GM08714 (cell line): ENCODE results near the gene CHEK2.
A peak's percentile ranks its signal among the peaks of the same experiment; 100 is the strongest.
"Not testable (repeated sequence)": the region's sequence is repeated elsewhere in the genome, so short reads cannot be mapped to it uniquely, and the experiment has no call there.

Source experiments
- H3K4me3 ChIP-seq: fragments of 200-500 bp; sonication (Bioruptor generic); 2 replicates; pipeline ENCODE4 v1.5.1; 2014; ENCODE audit warnings: mild to moderate bottlenecking, low read length, inconsistent platforms
- ZNF274 ChIP-seq: IDR thresholded peaks from 2 replicates; pipeline ENCODE4 v1.6.1; 2012; ENCODE audit warnings: mild to moderate bottlenecking, low read depth, low read length

The CHEK2 gene

DNA sequence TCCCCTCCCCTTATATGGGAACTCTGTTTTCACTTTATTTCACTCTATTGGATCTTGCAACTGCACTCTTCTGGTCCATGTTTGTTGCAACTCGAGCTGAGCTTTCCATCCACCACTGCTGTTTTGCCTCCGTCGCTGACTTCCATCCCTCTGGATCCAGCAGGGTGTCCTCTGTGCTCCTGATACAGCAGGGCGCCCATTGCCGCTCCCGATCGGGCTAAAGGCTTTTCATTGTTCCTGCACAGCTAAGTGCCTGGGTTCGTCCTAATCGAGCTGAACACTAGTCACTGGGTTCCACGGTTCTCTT lies 19.8 kb upstream of the CHEK2 start:
- H3K4me3 ChIP-seq: no peak overlapping the region
- TF ChIP-seq ZNF274: no peak

DNA sequence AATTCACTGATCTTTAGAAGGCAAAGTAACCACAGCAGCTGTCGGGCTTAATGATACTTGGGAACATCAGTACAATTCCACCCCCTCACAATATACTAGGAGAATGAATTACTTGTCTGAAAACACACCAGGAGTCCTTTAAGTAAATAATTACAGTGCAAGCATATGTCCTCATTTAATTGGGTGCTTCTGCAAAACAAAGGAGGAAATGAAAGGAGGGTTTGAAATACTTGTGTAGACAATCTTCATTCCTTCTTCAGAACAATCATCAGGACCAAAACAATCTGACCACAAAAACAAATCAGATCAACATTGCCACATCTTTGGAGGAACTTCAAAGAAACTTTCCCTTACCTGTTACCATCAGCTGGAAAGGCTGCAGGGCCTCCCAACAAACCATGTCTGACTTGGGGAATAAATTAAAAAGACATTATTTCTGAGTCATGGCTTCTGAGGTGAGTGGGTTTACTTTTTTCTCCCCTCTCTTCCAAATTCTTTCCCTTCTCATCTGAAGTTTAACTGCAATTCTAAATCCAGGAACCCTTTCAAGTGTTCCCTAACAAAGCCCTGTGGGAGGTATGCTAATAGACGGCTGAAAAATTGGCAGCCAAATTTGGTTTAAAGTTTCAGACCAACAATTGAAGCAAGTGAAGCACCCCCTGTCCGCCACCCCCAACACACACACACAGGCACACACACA lies 18.4 kb upstream of the CHEK2 start:
- no peak overlapping the region for H3K4me3 ChIP-seq
- no peak for TF ChIP-seq ZNF274

DNA sequence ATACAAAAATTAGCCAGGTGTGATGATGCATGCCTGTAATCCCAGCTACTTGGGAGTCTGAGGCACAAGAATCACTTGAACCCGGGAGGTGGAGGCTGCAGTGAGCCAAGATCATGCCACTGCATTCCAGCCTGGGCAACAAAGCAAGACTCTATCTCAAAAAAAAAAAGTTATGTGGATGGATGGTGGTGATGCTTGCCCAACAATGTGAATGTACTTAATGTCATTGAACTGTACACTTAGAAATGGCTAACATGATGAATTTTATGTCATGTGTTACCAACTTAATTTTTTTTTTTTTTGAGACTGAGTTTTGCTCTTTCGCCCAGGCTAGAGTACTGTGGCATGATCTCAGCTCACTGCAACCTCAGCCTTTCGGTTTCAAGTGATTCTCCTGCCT lies 12.9 kb upstream of the CHEK2 start:
- not testable (repeated sequence) for H3K4me3 ChIP-seq

DNA sequence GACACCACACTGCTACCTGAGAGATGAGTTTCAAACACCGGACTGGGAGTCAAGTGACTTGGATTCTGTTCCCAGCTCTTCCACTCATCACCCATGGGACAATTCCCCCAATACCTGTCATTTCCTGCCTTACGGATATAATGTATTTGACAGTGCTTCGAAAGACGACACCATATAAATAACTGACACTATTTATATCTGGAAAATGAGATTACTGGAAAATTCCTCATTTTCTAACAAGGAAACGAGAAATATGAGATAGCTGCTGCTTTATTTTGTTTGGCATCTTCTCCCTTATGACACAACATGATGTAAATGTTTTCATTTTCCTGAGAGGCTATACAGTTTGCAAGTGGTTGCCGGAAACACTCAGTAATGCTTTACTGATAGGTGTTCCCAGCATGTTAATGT lies 8.9 kb upstream of the CHEK2 start:
- no peak for TF ChIP-seq ZNF274
- H3K4me3 ChIP-seq: no peak overlapping the region

DNA sequence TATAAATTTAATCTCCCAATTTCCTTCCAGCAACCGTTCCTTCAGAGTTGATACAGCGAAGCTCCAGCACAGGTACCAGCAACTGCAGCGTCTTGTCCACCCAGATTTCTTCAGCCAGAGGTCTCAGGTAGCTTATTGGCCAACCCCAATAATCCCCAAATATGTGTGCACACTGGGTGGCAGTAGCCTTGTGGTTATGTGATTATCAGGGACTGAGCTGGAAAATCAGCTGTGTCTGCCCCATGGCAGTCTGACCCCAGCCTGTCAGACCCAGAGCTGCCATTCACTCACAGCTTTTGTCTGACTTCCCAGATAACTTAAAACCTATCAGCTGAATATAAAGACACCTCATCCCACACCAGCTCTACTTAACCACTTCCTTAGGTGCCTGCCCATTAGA lies 2.2 kb upstream of the CHEK2 start:
- TF ChIP-seq ZNF274: no peak
- H3K4me3 ChIP-seq: no peak overlapping the region

DNA sequence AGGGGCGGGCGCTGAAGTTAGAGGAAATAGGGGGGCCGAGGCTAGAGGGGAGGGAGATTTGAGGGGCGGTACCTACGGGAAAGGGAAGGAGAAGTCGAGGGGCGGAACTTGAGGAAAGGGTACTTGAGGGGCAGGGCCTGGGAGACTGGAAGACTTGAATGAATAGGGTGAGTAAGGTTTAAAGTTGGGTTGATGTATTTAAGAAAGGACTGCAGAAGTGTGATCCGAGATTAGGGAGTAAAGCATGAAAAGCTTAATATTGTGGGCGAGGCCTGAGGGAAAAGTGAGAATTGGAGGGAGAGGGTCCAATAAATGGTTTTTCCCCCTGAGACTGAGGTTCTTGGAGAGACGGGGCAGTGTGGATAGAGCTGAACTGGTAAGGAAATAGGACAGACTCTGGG lies 942 bp upstream of the CHEK2 start:
- H3K4me3 ChIP-seq: peak overlapping the region; percentile 75
- no peak for TF ChIP-seq ZNF274

DNA sequence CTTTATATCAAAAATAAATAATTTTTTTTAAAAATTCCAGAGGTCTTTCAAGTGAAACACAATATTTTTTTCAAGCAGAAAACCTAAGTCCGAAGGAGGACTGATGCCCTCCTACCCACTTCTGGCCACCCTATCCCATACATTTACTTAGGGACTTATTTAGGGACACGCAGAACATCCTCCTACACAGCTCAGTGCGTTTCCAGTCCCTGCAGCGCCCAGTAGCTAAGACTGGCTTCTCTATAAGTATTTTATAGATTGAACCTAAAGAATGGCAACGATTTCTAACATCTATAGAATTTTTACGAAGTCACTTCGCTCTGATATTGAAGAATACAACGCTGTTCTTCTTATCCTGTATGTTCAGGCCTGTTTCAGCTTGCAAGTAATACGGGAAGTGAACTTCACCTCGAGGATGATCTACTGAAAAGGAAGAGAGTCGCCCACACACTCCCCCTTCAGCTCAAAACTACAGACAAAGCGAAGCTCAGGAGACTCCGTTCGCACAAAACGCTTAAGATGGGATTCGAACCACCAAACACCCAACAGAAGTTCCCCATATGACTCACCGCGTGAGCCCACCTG lies 328 bp downstream of the CHEK2 start:
- H3K4me3 ChIP-seq: peak overlapping the region; percentile 84

DNA sequence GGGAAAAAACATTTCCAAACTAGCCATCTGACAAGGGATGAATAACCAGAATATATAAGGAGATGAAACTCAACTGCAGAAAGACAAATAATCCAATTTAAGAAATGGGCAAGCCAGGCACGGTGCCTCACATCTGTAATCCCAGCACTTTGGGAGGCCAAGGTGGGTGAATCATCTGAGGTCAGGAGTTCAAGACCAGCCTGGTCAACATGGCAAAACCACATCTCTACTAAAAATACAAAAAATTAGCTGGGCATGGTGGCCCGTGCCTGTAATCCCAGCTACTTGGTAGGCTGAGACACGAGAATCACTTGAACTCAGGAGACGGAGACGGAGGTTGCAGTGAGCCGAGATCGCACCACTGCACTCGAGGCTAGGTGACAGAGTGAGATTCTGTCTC lies 2.7 kb downstream of the CHEK2 start:
- not testable (repeated sequence) for H3K4me3 ChIP-seq

More for the DNA sequence above, 328 bp downstream of the CHEK2 start:
- TF ChIP-seq ZNF274: no peak

DNA sequence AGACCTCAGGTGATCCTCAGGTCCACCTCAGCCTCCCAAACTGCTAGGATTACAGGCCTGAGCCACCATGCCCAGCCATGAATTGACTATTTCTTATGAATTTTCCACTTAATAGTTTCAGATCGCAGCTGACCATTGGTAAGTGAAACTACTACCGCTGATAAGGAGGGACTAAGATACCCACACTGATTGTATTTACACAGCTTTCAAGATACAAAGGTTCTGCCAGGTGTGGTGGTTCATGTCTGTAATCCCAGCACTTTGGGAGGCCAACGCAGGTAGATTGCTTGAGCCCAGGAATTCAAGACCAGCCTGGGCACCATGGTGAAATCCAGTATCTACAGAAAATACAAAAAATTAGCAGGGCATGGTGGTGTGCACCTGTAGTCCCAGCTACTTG lies 3.9 kb downstream of the CHEK2 start:
- H3K4me3 ChIP-seq: no peak overlapping the region
- TF ChIP-seq ZNF274: no peak

DNA sequence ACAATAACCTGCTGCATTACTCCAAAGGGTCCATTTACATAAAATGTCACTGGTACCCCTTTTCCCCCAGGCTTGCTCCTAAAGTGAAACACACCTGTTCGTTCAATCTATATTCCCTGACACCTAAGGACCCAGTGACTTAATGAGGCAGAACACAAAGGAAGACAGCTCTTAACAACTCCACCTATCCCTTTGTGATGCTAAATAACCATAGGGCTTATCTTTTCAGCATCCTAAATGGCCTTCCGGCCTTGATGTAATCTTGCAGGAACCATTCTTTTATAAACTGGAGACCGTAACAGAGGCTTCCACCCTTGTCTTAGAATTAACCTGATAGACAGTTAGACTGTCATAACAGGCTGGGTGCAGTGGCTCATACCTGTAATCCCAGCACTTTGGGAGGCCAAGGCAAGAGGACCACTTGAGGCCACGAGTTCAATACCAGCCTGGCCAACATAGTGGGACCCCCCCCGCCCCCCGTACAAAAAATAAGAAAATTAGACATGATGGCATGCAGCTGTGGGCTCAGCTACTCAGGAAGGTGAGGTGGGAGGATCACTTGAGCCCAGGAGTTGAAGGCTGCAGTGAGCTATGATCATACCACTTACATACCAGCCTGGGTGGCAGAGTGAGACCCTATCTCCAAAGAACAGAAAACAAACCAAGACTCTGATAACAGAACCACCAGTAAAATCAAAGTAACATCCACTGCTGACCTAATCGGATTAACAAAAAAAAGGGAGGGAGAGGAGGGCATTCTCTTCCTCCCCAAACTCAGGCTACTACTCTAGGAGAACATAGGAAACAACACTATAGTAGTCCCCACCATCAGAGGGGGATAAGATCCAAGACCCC lies 5.1 kb downstream of the CHEK2 start:
- no peak overlapping the region for H3K4me3 ChIP-seq
- TF ChIP-seq ZNF274: no peak

DNA sequence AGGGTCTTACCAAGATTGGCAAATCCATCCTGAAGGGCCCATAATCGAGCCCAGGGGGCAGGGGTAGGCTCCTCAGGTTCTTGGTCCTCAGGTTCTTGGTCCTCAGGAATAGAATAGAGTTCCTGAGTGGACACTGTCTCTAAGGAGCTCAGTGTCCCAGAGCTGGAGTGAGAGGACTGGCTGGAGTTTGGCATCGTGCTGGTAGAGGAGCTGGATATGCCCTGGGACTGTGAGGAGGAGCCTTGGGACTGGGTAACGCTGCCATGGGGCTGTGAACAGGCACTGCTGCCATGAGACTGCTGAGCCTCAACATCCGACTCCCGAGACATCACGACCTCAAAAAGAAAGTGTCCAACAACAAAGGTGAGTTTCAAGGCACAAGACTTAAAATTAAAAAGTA lies 7.2 kb downstream of the CHEK2 start:
- H3K4me3 ChIP-seq: no peak overlapping the region
- TF ChIP-seq ZNF274: no peak

DNA sequence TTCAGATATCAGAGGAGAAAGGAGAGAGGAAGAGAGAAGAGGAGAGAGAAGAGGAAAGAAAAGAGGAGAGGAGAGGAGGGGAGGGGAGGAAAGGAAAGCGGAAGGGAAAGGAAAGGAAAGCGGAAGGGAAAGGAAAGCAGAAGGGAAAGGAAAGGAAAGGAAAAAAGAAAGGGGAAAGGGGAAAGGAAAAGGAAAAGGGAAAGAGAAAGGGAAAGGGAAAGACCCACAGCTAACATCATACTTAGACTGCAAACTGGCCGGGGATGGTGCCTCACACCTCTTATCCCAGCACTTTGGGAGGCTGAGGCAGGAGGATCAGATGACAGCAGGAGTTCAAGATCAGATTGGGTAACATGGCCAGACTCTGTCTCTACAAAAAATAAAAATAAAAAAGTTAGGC lies 11.4 kb downstream of the CHEK2 start:
- no peak overlapping the region for H3K4me3 ChIP-seq
- no peak for TF ChIP-seq ZNF274

DNA sequence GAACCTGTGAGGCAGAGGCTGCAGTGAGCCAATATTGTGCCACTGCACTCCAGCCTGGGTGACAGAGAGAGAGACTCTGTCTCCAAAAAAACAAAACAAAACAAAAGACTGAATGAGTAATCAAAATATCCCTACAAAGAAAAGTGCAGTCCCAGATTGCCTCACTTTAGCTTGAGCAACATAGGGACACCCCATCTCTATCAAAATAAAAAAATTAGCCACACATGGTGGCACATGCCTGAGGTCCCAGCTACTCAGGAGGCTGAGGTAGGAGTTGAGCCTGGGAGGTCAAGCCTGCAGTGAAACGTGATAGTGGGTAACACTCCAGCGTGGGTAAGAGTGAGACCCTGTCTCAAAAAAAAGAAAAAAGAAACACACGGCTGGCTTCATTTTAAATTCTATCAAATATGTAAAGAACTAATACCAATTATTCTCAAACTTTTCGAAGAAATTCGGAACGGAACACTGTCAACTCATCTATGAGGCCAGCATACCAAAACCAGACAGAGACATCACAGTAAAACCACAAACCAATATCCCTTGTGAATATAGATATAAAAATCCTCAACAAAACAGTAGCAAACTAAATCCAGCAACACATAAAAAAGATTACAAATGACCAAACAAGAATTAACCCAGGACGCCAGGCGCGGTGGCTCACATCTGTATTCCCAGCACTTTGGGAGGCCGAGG lies 12.9 kb downstream of the CHEK2 start:
- H3K4me3 ChIP-seq: no peak overlapping the region
- TF ChIP-seq ZNF274: no peak

DNA sequence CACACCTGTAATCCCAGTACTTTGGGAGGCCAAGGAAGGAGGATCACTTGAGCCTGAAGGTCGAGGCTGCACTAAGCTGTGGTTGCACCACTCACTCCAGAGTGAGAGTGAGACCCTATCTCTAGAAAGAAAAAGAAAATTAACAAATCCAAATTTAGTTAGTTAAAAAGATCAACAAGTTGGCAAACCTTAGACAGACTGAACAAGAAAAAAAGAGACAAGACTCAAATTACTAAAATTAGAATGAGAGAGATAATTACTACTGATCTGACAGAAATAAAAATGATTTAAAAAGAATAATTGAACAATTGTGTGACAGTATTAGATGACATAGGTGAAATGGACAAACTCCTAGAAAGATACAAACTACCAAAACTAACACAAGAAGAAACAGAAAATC lies 13.6 kb downstream of the CHEK2 start:
- TF ChIP-seq ZNF274: no peak
- no peak overlapping the region for H3K4me3 ChIP-seq

DNA sequence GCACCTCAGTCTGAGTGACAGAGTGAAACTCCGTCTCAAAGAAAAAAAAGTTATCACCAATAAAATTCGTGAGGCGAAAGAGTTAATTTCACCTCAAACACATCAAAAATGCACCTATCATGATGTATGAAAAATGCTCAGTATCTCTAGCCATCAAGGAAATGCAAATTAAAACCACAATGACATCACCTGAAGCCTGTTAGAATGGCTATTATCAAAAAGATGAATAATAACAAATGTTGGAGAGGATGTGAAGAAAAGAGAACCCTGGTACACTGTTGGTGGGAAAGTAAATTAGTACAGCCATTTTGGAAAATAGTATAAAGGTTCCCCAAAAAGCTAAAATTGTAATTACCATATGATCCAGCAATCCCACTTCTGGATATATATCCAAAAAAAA lies 23.6 kb downstream of the CHEK2 start:
- no peak for TF ChIP-seq ZNF274
- no peak overlapping the region for H3K4me3 ChIP-seq
